Mesodermal cell (in vitro differentiated cells): ENCODE results near the gene DLX6.

Experiments
- H3K27ac ChIP-seq: 2 replicates; pipeline ENCODE4 v1.7.0; 2013; ENCODE audit warnings: mild to moderate bottlenecking, low read depth, low read length, moderate library complexity; ENCODE audit not compliant: severe bottlenecking
- H3K36me3 ChIP-seq: 2 replicates; pipeline ENCODE4 v1.7.1; 2013; ENCODE audit warnings: mild to moderate bottlenecking, low read length, moderate library complexity; ENCODE audit not compliant: control insufficient read depth, insufficient read depth
- H3K4me1 ChIP-seq: one replicate; pipeline ENCODE4 v1.7.1; 2013; ENCODE audit warnings: mild to moderate bottlenecking, low read length; ENCODE audit not compliant: insufficient read depth, control insufficient read depth, poor library complexity, severe bottlenecking
- H3K4me3 ChIP-seq: 2 replicates; pipeline ENCODE4 v1.7.0; 2013; ENCODE audit warnings: low read length, control low read depth, mild to moderate bottlenecking; ENCODE audit not compliant: insufficient read depth, poor library complexity, severe bottlenecking; ENCODE audit errors: extremely low read depth
- H3K9me3 ChIP-seq: 2 replicates; pipeline ENCODE4 v1.7.1; 2013; ENCODE audit warnings: mild to moderate bottlenecking, low read length, moderate library complexity; ENCODE audit not compliant: control insufficient read depth
- WGBS, 2 experiments: methylation state at CpG; one replicate each; pipeline ENCODE4 v1.1.5; 2013; ENCODE audit warnings: missing lambda C conversion rate in 2 of 2; ENCODE audit not compliant: insufficient coverage in 2 of 2; 5-methylcytosine and 5-hydroxymethylcytosine counted together

The DLX6 gene

DNA sequence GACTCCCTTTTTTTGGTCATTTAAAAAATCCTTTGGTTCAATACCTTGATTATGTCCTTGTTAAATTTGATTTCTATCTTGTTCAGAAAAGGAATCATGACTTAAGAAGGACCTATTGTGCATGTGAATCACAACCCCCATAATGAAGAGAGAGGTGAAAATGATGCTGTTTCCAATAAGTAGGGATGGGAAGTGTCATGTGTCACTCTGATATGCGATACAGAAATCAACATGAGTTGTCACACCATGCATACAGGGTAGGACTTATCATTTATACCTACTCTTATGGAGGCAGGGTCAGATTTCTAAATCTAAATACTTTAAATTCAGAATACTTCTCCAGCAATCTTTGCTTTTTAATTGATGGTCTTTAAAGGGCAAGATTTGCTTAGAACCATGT is 19.4 kb upstream of the DLX6 start:
- H3K4me1 ChIP-seq, result no peaks in the 10 kb centered on the region
- no peaks in the 10 kb centered on the region for H3K36me3 ChIP-seq
- no CpG with 5 or more reads among the region's 1 CpG for WGBS, 2 experiments
- H3K4me3 ChIP-seq, result no peak overlapping the region
- H3K27ac ChIP-seq, result no peak overlapping the region
- H3K9me3 ChIP-seq, result no peaks in the 10 kb centered on the region

DNA sequence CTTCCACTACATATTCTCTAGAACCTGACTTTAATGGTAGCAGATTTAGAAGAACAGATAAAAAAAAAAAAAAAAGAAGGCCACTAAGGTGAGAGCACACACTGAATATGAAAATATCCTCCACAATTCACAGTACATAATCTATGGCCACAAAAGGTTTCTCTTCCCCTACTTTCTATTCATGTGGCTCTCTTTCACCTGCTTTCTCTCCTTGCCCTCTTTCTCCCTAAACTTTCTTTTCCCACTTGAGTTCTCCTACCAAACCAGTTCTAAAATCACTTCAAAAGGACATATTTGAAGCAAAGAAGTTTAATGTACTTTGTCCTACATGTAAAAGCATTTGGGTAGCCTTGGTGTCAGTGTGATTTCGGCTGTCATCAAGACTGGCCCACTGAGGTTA is 18.5 kb upstream of the DLX6 start:
- Histone ChIP-seq H3K27ac (no peak overlapping the region), H3K4me3 (no peak overlapping the region), H3K9me3 (no peaks in the 10 kb centered on the region), H3K4me1 (no peaks in the 10 kb centered on the region), H3K36me3 (no peaks in the 10 kb centered on the region)
- no CpG with 5 or more reads among the region's 1 CpG for WGBS, 2 experiments

DNA sequence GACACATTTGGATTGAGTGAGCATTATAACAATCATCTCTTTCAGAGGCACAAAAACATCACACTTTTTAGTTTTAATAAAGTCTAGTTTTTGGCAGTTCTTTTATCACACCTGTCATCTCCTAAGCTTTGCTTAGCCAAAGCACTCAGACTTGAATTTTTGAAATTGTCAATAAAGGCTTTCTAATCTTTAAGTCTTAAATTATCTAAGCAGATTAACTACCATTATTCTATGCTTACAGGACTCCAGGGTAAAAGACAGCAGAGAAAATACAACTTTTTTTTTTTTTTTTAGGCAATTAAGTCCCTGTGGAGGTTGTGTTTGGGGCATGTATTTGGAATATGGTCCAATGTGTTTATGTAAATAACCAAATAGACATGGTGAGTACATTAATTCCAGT is 17.6 kb upstream of the DLX6 start:
- no peak overlapping the region for H3K27ac ChIP-seq
- H3K36me3 ChIP-seq, result no peaks in the 10 kb centered on the region
- no peaks in the 10 kb centered on the region for H3K9me3 ChIP-seq
- H3K4me3 ChIP-seq, result no peak overlapping the region
- no peaks in the 10 kb centered on the region for H3K4me1 ChIP-seq

GRCh38 chr7:96989241-96989858 is 16.0 kb upstream of the DLX6 start:
- 0 to 1% methylated on average over 6 to 12 of the region's 22 CpGs for WGBS, 2 experiments
- peaks cover 7% of the 10 kb centered on the region for H3K9me3 ChIP-seq
- H3K36me3 ChIP-seq, result no peaks in the 10 kb centered on the region
- H3K4me1 ChIP-seq, result no peaks in the 10 kb centered on the region
- H3K4me3 ChIP-seq, result no peak overlapping the region
- H3K27ac ChIP-seq, result no peak overlapping the region

DNA sequence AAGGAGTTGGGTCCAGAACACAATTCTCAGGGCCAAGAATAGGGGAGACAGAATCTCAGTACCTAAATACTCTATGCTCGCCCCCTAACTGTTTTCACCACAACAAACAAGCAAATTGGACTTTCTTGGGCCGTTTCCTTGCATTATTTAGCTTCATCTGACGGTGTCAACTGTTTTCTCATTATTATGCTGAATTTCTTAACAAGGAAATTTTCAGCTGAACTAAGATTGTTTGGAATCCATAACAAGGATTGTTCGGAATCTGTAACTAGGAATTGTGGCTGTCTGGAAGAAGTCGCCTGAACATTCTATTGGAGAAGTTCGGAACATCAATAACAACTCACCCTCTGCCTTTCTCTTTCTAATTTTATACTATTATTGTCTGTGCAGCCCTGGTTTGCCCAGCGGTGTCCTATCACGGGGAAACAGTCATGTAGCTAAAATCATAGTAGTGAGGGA is 15.5 kb upstream of the DLX6 start:
- Histone ChIP-seq H3K36me3 (no peaks in the 10 kb centered on the region), H3K4me1 (no peaks in the 10 kb centered on the region), H3K4me3 (no peak overlapping the region), H3K9me3 (peaks cover 7% of the 10 kb centered on the region), H3K27ac (no peak overlapping the region)
- WGBS, 2 experiments, result 0 to 4% methylated on average over 2 to 3 of the region's 8 CpGs

- H3K9me3 ChIP-seq, result peaks cover 7% of the 10 kb centered on the region
- no peaks in the 10 kb centered on the region for H3K4me1 ChIP-seq
- H3K27ac ChIP-seq, result no peak overlapping the region
- H3K4me3 ChIP-seq, result no peak overlapping the region
- H3K36me3 ChIP-seq, result no peaks in the 10 kb centered on the region
- 0% methylated on average over 3 of the region's 13 CpGs; no CpG with 5 or more reads in 1 of the 2 experiments for WGBS, 2 experiments
Observed at GRCh38 chr7:96991546-96992191, 13.7 kb upstream of the DLX6 start.

- no peak overlapping the region for H3K4me3 ChIP-seq
- no peak overlapping the region for H3K27ac ChIP-seq
- WGBS, 2 experiments, result 2 to 3% methylated on average over 40 of the region's 47 CpGs
Observed at GRCh38 chr7:96992192-96993005, 13.0 kb upstream of the DLX6 start.

DNA sequence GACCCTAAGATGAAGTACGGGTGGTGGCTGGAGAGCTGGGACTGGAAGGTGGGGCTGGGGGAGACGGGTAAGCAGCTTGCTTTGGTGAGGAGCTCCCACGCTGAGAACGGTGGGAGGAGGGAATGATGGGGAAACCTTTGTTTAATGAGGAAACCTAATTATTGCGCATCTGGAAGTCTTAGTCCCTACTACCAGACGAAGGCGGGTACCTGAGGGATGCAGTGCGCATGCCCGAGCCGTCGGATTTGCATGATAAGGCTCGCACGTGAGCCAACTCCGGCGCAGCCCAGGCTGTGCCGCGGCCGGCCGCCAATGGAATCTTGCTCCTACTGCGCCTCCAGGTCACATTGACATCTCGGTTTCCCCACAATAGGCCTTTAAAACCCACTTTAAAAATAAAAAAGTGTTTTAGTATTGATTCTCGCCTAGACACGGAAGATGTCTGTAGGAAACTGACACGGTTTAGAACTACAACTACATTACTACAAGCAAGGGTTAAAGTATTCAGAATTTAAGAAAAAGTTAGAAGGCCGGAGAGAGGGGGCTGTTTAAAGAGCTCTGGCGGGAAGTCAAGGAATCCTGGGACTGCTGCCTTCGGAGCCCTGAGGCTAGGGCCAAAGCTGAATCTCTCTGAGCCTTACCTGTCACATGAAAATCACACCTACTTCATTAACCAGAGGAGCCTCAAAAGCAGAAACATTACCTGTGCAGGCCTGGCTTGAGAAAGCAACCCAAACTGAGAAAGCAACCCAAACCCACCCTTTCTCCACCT is 12.1 kb upstream of the DLX6 start:
- H3K36me3 ChIP-seq, result no peaks in the 10 kb centered on the region
- H3K4me3 ChIP-seq, result no peak overlapping the region
- H3K4me1 ChIP-seq, result peaks cover 2% of the 10 kb centered on the region
- no peak overlapping the region for H3K27ac ChIP-seq
- WGBS, 2 experiments, result 1 to 5% methylated on average over 14 to 18 of the region's 27 CpGs
- peaks cover 7% of the 10 kb centered on the region for H3K9me3 ChIP-seq

More at GRCh38 chr7:96992192-96993005, 13.0 kb upstream of the DLX6 start:
- Histone ChIP-seq H3K4me1 (no peaks in the 10 kb centered on the region), H3K36me3 (no peaks in the 10 kb centered on the region), H3K9me3 (peaks cover 7% of the 10 kb centered on the region)

GRCh38 chr7:96993980-96994379 is 11.4 kb upstream of the DLX6 start:
- Histone ChIP-seq H3K4me1 (peaks cover 4% of the 10 kb centered on the region), H3K4me3 (no peak overlapping the region), H3K36me3 (no peaks in the 10 kb centered on the region), H3K27ac (no peak overlapping the region), H3K9me3 (peaks cover 7% of the 10 kb centered on the region)
- no CpG with 5 or more reads among the region's 1 CpG for WGBS, 2 experiments

GRCh38 chr7:96995406-96996110 is 9.8 kb upstream of the DLX6 start:
- WGBS, 2 experiments, result 0% methylated on average over 5 of the region's 6 CpGs
- Histone ChIP-seq H3K27ac (no peak overlapping the region), H3K4me3 (no peak overlapping the region), H3K9me3 (peaks cover 7% of the 10 kb centered on the region), H3K36me3 (no peaks in the 10 kb centered on the region), H3K4me1 (peaks cover 4% of the 10 kb centered on the region)
